Fibroblast of mammary gland (primary cell): ENCODE data around the gene RMI2.

Experiments
- DNase-seq: peaks from one replicate; pipeline ENCODE4 v3.0.0-alpha.2; 2010; ENCODE audit warnings: low read depth
- H3K4me3 ChIP-seq: 2 replicates; pipeline ENCODE4 v1.5.1; 2011; ENCODE audit warnings: low read depth, mild to moderate bottlenecking, low read length, moderate library complexity; ENCODE audit not compliant: control insufficient read depth
- CTCF ChIP-seq: conservative IDR thresholded peaks from 2 replicates; pipeline ENCODE4 v1.5.1; 2011; ENCODE audit warnings: low read depth, low read length, inconsistent platforms; ENCODE audit not compliant: control insufficient read depth, insufficient read depth

RMI2 gene

DNA sequence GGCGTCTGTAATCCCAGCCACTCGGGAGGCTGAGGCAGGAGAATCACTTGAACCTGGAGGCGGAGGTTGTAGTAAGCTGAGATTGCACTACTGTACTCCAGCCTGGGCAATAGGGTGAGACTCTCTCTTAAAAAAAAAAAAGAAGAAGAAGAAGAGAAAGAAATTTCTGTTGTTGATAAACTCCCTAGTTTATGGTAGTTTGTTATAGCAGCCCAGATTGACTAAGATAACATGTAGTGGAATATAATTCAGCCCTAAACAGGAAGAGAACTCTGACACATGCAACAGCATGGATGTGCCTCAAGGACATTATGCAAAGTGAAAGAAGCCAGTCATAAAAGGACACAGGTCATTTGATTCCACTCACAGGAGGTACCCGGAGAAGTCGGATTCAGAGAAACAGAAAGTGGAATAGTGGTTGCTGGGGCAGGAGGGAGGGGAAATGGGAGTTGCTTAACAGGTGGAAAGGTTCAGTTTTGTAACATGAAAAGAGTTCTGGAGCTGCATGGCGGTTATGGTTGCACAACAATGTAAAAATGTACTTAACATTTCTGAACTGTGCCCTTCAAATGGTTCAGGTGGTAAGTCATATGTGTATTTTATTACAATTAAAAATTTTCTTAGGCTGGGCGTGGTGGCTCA, 38.1 kb upstream of the RMI2 start:
- H3K4me3 ChIP-seq, result no peak overlapping the region
- no peak for DNase-seq
- no peak for TF ChIP-seq CTCF

DNA sequence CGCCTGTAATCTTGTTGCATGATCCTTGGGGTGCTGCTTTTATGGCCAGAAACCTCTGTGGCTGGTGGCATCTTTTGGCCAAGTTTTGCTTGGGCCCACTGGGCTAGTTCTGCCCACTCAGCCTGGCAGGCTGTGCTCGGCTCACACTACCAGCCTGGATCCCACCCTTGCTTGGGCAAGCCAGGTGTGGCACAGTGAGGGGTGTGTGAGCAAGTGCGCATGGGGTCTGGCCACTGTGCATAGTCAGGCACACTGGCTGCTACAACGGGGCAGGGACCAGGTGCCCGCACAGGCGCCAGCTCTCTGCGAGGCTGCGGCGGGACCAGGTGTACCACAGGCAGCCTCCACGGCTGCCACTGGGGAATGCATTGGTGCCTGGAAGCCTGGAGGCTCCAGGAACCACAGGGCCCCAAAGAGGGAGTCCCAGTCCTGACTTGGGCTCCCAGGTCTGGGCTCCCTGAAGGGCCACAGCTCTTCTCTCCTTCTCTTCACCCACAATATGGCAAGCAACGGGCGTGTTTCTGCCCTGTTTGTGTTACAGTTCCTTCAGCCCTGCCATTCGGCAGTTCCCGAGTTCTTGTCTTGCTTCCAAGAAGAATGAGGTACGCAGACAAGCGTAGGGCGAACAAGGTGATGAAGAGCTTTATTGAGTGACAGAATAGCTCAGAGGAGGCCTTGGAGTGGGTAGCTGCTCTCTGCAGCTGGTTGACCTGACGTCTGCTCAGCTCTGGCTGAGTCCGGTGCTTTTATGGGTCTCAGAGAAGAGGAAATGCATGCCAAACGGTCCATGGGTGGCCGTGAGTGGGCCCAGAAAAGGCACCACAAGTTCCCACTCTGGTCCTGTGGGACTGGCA, 37.4 kb upstream of the RMI2 start:
- DNase-seq, result no peak
- H3K4me3 ChIP-seq, result no peak overlapping the region
- no peak for TF ChIP-seq CTCF

DNA sequence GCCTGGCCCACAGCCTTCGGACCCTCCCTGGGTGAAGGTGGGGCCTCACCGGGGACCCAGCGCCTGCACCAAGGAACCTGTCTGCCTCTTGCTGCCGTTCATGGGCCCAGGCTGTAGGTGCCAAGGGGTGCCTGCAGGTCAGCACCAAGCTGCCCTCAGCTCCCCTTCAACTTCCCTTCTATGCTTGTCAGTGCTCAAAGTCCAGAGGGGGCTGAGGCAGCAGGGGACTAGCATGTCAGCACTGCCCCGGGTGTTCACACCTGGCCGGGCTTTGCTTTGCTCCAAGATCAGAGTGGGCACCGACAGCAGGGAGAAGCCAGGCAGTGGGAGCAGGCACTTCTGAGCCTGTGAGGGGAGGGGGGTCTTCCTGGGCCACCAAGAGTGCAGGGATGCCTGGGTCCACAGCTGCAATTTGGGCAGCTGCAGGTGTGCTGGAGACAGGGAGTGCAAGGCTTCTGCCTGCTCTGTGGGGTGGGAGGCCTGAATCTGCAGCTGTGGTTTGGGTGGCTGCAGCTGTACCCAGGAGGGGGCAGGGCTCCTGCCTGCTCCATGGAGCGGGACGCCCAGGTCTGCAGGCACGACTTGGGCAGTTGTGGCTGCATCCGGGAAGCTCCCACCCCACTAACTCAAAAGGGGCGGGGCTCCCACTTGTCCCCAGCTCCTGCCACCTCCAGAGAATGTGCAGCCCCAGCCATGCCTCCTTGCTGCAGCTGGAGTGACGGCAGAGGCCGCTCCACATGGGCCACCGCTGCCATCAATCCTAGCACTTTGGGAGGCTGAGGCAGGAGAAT, 36.6 kb upstream of the RMI2 start:
- DNase-seq, result no peak
- no peak for TF ChIP-seq CTCF
- no peak overlapping the region for H3K4me3 ChIP-seq

DNA sequence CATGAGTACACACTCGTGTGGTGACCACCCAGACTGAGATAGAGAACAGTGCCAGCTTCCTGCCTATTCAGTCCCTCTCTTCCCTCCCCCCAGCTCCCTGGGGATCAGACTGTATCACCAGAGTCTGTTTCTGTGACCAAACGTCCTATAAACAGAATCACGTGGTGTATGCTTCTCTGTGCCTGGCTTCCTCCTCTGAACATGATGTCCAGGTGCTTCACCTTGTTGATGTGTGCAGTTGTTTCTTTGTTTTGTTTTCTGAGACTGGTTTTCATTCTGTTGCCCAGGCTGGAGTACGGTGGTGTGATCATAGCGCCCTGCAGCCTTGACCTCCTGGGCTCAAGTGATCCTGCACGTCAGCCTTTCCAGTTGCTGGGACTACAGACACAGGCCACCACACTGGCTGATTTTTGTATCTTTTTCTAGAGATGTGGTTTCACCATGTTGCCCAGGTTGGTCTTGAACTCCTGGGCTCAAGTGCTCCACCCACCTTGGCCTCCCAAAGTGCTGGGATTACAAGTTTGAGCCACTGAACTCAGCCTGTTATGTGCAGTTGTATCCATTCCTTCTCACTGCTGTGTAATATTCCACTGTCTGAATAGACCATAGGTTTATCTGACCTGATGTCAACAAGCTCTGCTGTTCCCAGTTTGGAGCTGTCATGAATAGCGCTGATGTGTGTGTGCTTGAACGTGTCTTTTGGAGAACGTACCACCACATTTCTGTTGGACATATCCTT, 35.2 kb upstream of the RMI2 start:
- DNase-seq, result no peak
- no peak for TF ChIP-seq CTCF

GRCh38 chr16:11310634-11310977, 34.7 kb upstream of the RMI2 start:
- H3K4me3 ChIP-seq, result no peak overlapping the region
- no peak for TF ChIP-seq CTCF
- DNase-seq, result no peak

More for the DNA sequence above, 35.2 kb upstream of the RMI2 start:
- H3K4me3 ChIP-seq, result no peak overlapping the region

GRCh38 chr16:11310997-11311561, 34.2 kb upstream of the RMI2 start:
- H3K4me3 ChIP-seq, result no peak overlapping the region
- TF ChIP-seq CTCF, result no peak
- no peak for DNase-seq
